K562 (cell line): Measurements from ENCODE around the gene MYL9. TPM values are rescaled to one million over a fixed set of nuclear protein-coding genes. Genes with fewer than 3 reads are reported as not detected.
A peak's percentile ranks its signal among the peaks of the same experiment; 100 is the strongest.

Experiments used
- ATAC-seq: fragments of 200-7000 bp; cut with Tn5 transposase; 3 replicates; pipeline ENCODE4 v1.9.1; 2020; ENCODE audit warnings: moderate library complexity
- BruUV-seq: library from RNA; stranded (reverse); fragments of 400-500 nt; replicated peaks from 2 replicates; lab custom pipeline; 2021; lab: Mats Ljungman, UMichigan
- CTCF ChIA-PET: fragments of 300-600 bp; formaldehyde crosslinking; extraction: SDS; loops from one replicate; lab custom pipeline; 2021; ENCODE audit warnings: low intra/inter-chr PET ratio; lab: Yijun Ruan, JAX
- POLR2A ChIA-PET: fragments of 300-600, 350-650 bp; sonication (Branson Sonifier 250); formaldehyde crosslinking; extraction: SDS; loops from one replicate; lab custom pipeline; 2021; ENCODE audit warnings: antibody characterized with exemption, inconsistent platforms; lab: Yijun Ruan, JAX
- DNase-seq, 4 experiments: peaks; one replicate each; pipeline versions ENCODE4 v3.0.0 to v3.0.0-alpha.2; 2011 to 2018; ENCODE audit warnings: low spot score in 3 of 4, mixed read lengths in 3 of 4; ENCODE audit errors: extremely low read depth in 1 of 4
- FAIRE-seq: peaks from 2 replicates; lab custom pipeline; 2011; peaks lifted over from hg19 to GRCh38; lab: Jason Lieb, UNC
- H2AFZ ChIP-seq: 2 replicates; pipeline ENCODE4 v1.6.0; 2011; ENCODE audit warnings: low read depth, low read length, control low read depth, inconsistent platforms
- H3K27ac ChIP-seq: fragments of 200-600 bp; 3 replicates; pipeline ENCODE4 v1.8.0; 2011; ENCODE audit warnings: low read depth, mild to moderate bottlenecking, control low read depth, inconsistent platforms, low read length, moderate library complexity, mixed read lengths; ENCODE audit errors: extremely low read depth
- H3K27me3 ChIP-seq, 2 experiments: fragments of 300-600 bp in 1 of 2; 2 replicates in 1 of 2; 3 replicates in 1 of 2; pipeline versions ENCODE4 v1.6.0 to v1.8.0; 2011; ENCODE audit warnings: inconsistent platforms in 2 of 2, low read length in 2 of 2, mild to moderate bottlenecking in 1 of 2, mixed read lengths in 1 of 2, moderate library complexity in 1 of 2; ENCODE audit not compliant: control insufficient read depth in 2 of 2, insufficient read depth in 2 of 2
- H3K36me3 ChIP-seq: fragments of 300-600 bp; 3 replicates; pipeline ENCODE4 v1.8.0; 2011; ENCODE audit warnings: mild to moderate bottlenecking, low read length, inconsistent platforms; ENCODE audit not compliant: control insufficient read depth, insufficient read depth
- H3K4me1 ChIP-seq, 2 experiments: fragments of 200-600 bp in 1 of 2; replicated peaks in 1 of 2; 2 replicates in 1 of 2; 3 replicates in 1 of 2; pipeline versions ENCODE4 v1.5.1 to v1.8.0; 2011; ENCODE audit warnings: inconsistent platforms in 2 of 2, low read length in 2 of 2, mild to moderate bottlenecking in 1 of 2, mixed read lengths in 1 of 2, moderate library complexity in 1 of 2; ENCODE audit not compliant: control insufficient read depth in 2 of 2, insufficient read depth in 2 of 2
- H3K4me2 ChIP-seq: 2 replicates; pipeline ENCODE4 v1.6.1; 2011; ENCODE audit warnings: low read length, control low read depth, inconsistent platforms, mixed read lengths; ENCODE audit not compliant: insufficient read depth
- H3K4me3 ChIP-seq: fragments of 200-600 bp; sonication (generic), shearing (Covaris generic); 2 replicates; pipeline ENCODE4 v1.5.1; 2016; ENCODE audit warnings: control low read depth, inconsistent platforms
- H3K79me2 ChIP-seq: fragments of 200-600 bp; 3 replicates; pipeline ENCODE4 v1.8.0; 2011; ENCODE audit warnings: low read length, inconsistent platforms; ENCODE audit not compliant: control insufficient read depth, insufficient read depth
- H3K9ac ChIP-seq, 2 experiments: 2 replicates each; pipeline versions ENCODE4 v1.6.0 to v1.6.1; 2011; ENCODE audit warnings: low read depth in 2 of 2, low read length in 2 of 2, control low read depth in 1 of 2, inconsistent platforms in 1 of 2, mild to moderate bottlenecking in 1 of 2, mixed read lengths in 1 of 2; ENCODE audit not compliant: insufficient read depth in 1 of 2
- H3K9me1 ChIP-seq: one replicate; pipeline ENCODE4 v1.6.0; 2011; ENCODE audit warnings: inconsistent platforms, mild to moderate bottlenecking, low read length, moderate library complexity; ENCODE audit not compliant: control insufficient read depth, insufficient read depth
- H3K9me3 ChIP-seq: replicated peaks from 2 replicates; pipeline ENCODE4 v1.5.1; 2011; ENCODE audit warnings: low read depth, low read length, inconsistent platforms; ENCODE audit not compliant: control insufficient read depth, insufficient read depth
- H4K20me1 ChIP-seq: replicated peaks from 2 replicates; pipeline ENCODE4 v1.6.1; 2011; ENCODE audit warnings: low read length, inconsistent platforms, mixed read lengths; ENCODE audit not compliant: control insufficient read depth, insufficient read depth
- ATF4 ChIP-seq: fragments of 450-650 bp; formaldehyde crosslinking; IDR thresholded peaks from 2 replicates; pipeline ENCODE4 v1.4.0; 2022; ENCODE audit warnings: mild to moderate bottlenecking, moderate library complexity
- CBX1 ChIP-seq: sonication (generic); IDR thresholded peaks from 2 replicates; pipeline ENCODE4 v1.6.1; 2016; ENCODE audit warnings: antibody characterized with exemption, low read depth, mild to moderate bottlenecking
- DLX4 ChIP-seq: fragments of 250-450 bp; sonication (Bioruptor Pico); IDR thresholded peaks from 2 replicates; pipeline ENCODE4 v1.6.1; 2021; ENCODE audit warnings: mild to moderate bottlenecking
- HNRNPLL ChIP-seq: fragments of 200-400 bp; formaldehyde crosslinking; IDR thresholded peaks from 2 replicates; pipeline ENCODE4 v1.6.1; 2017; ENCODE audit warnings: low read length, low read depth, mild to moderate bottlenecking; ENCODE audit not compliant: poor library complexity, severe bottlenecking
- JUND ChIP-seq, 2 experiments: IDR thresholded peaks; 2 replicates in 1 of 2; 3 replicates in 1 of 2; pipeline ENCODE4 v1.6.1; 2011; ENCODE audit warnings: borderline replicate concordance in 2 of 2, low read depth in 2 of 2, low read length in 2 of 2, improper control_type of control experiment in 1 of 2, missing biosample characterization in 1 of 2, missing genetic modification characterization in 1 of 2, missing genetic modification reagents in 1 of 2
- MAZ ChIP-seq, 2 experiments: fragments of 450-650 bp in 1 of 2; sonication (generic) in 1 of 2; formaldehyde crosslinking; IDR thresholded peaks in 1 of 2; conservative IDR thresholded peaks in 1 of 2; 2 replicates each; pipeline versions ENCODE4 v1.4.0 to v1.5.0; 2020; ENCODE audit warnings: mild to moderate bottlenecking in 1 of 2, missing genetic modification reagents in 1 of 2
- TCF3 ChIP-seq: sonication (generic); formaldehyde crosslinking; IDR thresholded peaks from 2 replicates; pipeline ENCODE4 v1.4.0; 2020; ENCODE audit warnings: mild to moderate bottlenecking, missing genetic modification reagents
- TCF7 ChIP-seq: sonication (generic); IDR thresholded peaks from 2 replicates; pipeline ENCODE4 v1.6.1; 2016; ENCODE audit warnings: antibody characterized with exemption, borderline replicate concordance
- TFAP4 ChIP-seq: sonication (generic); formaldehyde crosslinking; IDR thresholded peaks from 2 replicates; pipeline ENCODE4 v1.8.0; 2022; ENCODE audit warnings: missing genetic modification reagents, mild to moderate bottlenecking, moderate library complexity, borderline replicate concordance
- ZBTB11 ChIP-seq, 3 experiments: fragments of 200-800 bp in 1 of 3; fragments of 250-450 bp in 1 of 3; fragments of 450-650 bp in 1 of 3; sonication (Bioruptor Pico) in 1 of 3; sonication (Bioruptor generic) in 1 of 3; formaldehyde crosslinking in 1 of 3; IDR thresholded peaks; 2 replicates each; pipeline versions ENCODE4 v1.6.1 to v1.8.0; 2016 to 2022; ENCODE audit warnings: mild to moderate bottlenecking in 2 of 3, missing genetic modification characterization in 2 of 3, missing compliant biosample characterization in 1 of 3, moderate library complexity in 1 of 3
- WGBS: fragments of 100-300 bp; shearing (Covaris generic); methylation state at CpG from one replicate; pipeline ENCODE4 v1.1.6; 2016; ENCODE audit warnings: low coverage, mixed read lengths; ENCODE audit not compliant: insufficient coverage; ENCODE audit errors: missing lambda C conversion rate; 5-methylcytosine and 5-hydroxymethylcytosine counted together
- in situ Hi-C: fragments of 300-500 bp; cut with MboI; formaldehyde crosslinking; loops from 4 replicates; pipeline ENCODE4 v1.15.0; 2018; ENCODE audit warnings: inconsistent platforms, mixed read lengths
- intact Hi-C: fragments of 100-400 bp; cut with micrococcal nuclease; formaldehyde crosslinking; loops from 2 replicates; pipeline ENCODE4 v1.14.2; 2022
- polyA plus RNA-seq, 8 experiments: library from polyadenylated mRNA; depleted of rRNA in 4 of 8; stranded (reverse) in 5 of 8; unstranded in 3 of 8; fragments of >200 nt; fragmentation: Nextera tagmentation in 2 of 8; fragmentation: Illumina TruSeq in 1 of 8; extraction: Ambion mirVana in 2 of 8; extraction: Trizol in 1 of 8; gene quantifications; 2 replicates each; pipeline versions ENCODE4 v1.2.1 to v1.2.3, GENCODE V29; 2011 to 2014; ENCODE audit warnings: inconsistent platforms in 1 of 8, missing spikeins in 1 of 8
- total RNA-seq, 7 experiments: library from RNA; depleted of rRNA in 6 of 7; stranded (reverse); fragments of >200 nt in 6 of 7; fragmentation: Illumina TruSeq in 2 of 7; extraction: Trizol in 2 of 7; gene quantifications; 2 replicates each; pipeline versions ENCODE4 v1.2.1 to v1.2.3, GENCODE V29; 2011 to 2021; ENCODE audit warnings: low replicate concordance in 1 of 7

The MYL9 gene
- total and polyA plus RNA-seq, 9 of the 15 experiments (the other 6 are each of a cell fraction or from before 2014, with no cell fraction given), result 0.11 to 3.2 (median 0.81) TPM; not detected in 1

- TF ChIP-seq TCF3 (CRISPR knock-in tag), result peak; percentile 40; the same call in 1 of the 2 replicates
- peak in 1 of 2 experiments; percentile 30; a peak in 1 of 4 replicates for TF ChIP-seq MAZ (CRISPR knock-in tag; conservative IDR thresholded peaks at IDR 0.05 in 1 of 2, IDR thresholded peaks at IDR 0.05 in 1 of 2)
- peak; percentile 24; the same call in 1 of the 2 replicates for TF ChIP-seq TFAP4 (CRISPR knock-in tag)
- TF ChIP-seq TCF7, result no peak
- TF ChIP-seq CBX1, result no peak
Observed at GRCh38 chr20:36571564-36572504, 30.5 kb downstream of the MYL9 start (continued).

GRCh38 chr20:36572701-36573102 lies 31.4 kb downstream of the MYL9 start:
- WGBS, result 7% methylated on average over 19 of the region's 20 CpGs
- intact Hi-C loops, result loop anchor here (5.0 kb wide), 1 partner anchor 380 kb away; the partner anchor contains the start of gene SAMHD1
- peak overlapping the region; percentile 94 for H2AFZ ChIP-seq
- peak overlapping the region; percentile 89 for H3K4me2 ChIP-seq
- BruUV-seq, result TSS peak; percentile 95
- DNase-seq (peak; percentile 39 to 67 (median 45)), FAIRE-seq (peak; percentile 83), ATAC-seq (peak; percentile 38)
- peak overlapping the region; percentile 81 to 83 for H3K9ac ChIP-seq
- peak overlapping the region; percentile 92 for H3K27ac ChIP-seq
- H3K36me3 ChIP-seq, result peaks cover 10% of the 10 kb centered on the region; the same call in 2 of the 3 replicates
- POLR2A ChIA-PET, result interaction anchor here (1.0 kb wide), 1 partner anchor 32 kb away, joined by 3 read pairs; no protein-coding TSS in a partner anchor
- H3K9me3 ChIP-seq, result no peaks in the 10 kb centered on the region
- peaks cover 9% of the 10 kb centered on the region for H4K20me1 ChIP-seq
- H3K27me3 ChIP-seq, result no peaks in the 10 kb centered on the region
- CTCF ChIA-PET, result interaction anchor here (0.8 kb wide), 1 partner anchor 16 kb away, joined by 3 read pairs; no protein-coding TSS in a partner anchor
- H3K4me1 ChIP-seq, result peaks cover 42 to 50% of the 10 kb centered on the region in 2 experiments
- H3K9me1 ChIP-seq, result peaks cover 3% of the 10 kb centered on the region
- H3K4me3 ChIP-seq, result peak overlapping the region; percentile 80
- peaks cover 32% of the 10 kb centered on the region for H3K79me2 ChIP-seq
- in situ Hi-C loops, result no loop called here
- TF ChIP-seq ZBTB11 (CRISPR knock-in tag; IDR thresholded peaks at IDR 0.05) (no peak), ATF4 (no peak), DLX4 (CRISPR knock-in tag) (no peak), HNRNPLL (peak; percentile 20), JUND (IDR thresholded peaks at IDR 0.05; ENCODE audit: borderline replicate concordance, low read depth, low read length) (0 out of 2 replicates have a peak, but pooled peaks have one; percentile 22), JUND (tag; IDR thresholded peaks at IDR 0.05; ENCODE audit: borderline replicate concordance, low read depth, low read length) (no peak)
